ENCODE measurements around the gene MAEA. TPM values are rescaled to one million over a fixed set of nuclear protein-coding genes. Genes with fewer than 3 reads are reported as not detected.

The MAEA gene
- total RNA-seq, 4 donors from 2014 or later, result 66.2 to 140 (median 83.2) TPM

- 3 to 9% methylated on average over 16 to 34 of the region's 36 CpGs for WGBS, 2 donors
- Histone ChIP-seq H3K4me3 (peak overlapping the region; percentile 26 to 54 (median 38)), H3K36me3 (peaks cover 9 to 28% (median 10%) of the 10 kb centered on the region in 3 donors), H3K4me1 (peaks cover 6 to 46% (median 26%) of the 10 kb centered on the region in 4 donors), H3K9me3 (no peaks in the 10 kb centered on the region), H3K27me3 (no peaks in the 10 kb centered on the region), H3K27ac (peak overlapping the region; percentile 58 to 86 (median 70))
- peak; percentile 81 to 84 for DNase-seq (ENCODE audit: low spot score in 2 of 2)
- TF ChIP-seq CTCF (IDR thresholded peaks at IDR 0.05) (peak in 1 of 5 experiments; percentile 43), EP300 (IDR thresholded peaks at IDR 0.05) (peak; percentile 61 to 81), POLR2A (IDR thresholded peaks at IDR 0.05) (no peak)
Observed at GRCh38 chr4:1309261-1310010, 19.7 kb downstream of the MAEA start.

GRCh38 chr4:1310031-1310795 lies 20.5 kb downstream of the MAEA start:
- peaks cover 9 to 35% (median 18%) of the 10 kb centered on the region in 3 donors for H3K36me3 ChIP-seq
- no peaks in the 10 kb centered on the region for H3K9me3 ChIP-seq
- TF ChIP-seq EP300 (IDR thresholded peaks at IDR 0.05), result no peak
- TF ChIP-seq CTCF (IDR thresholded peaks at IDR 0.05), result no peak
- no peak for TF ChIP-seq POLR2A (IDR thresholded peaks at IDR 0.05)
- H3K27me3 ChIP-seq, result no peaks in the 10 kb centered on the region
- H3K27ac ChIP-seq, result peak overlapping the region; percentile 56 to 86 (median 68)
- WGBS, 2 donors, result 45 to 60% methylated on average over 26 to 30 of the region's 32 CpGs
- no peak for DNase-seq (ENCODE audit: low spot score in 2 of 2)
- peak overlapping the region; percentile 26 to 54 (median 38) for H3K4me3 ChIP-seq
- peaks cover 6 to 46% (median 26%) of the 10 kb centered on the region in 4 donors for H3K4me1 ChIP-seq

- Histone ChIP-seq H3K27ac (peak overlapping the region in 2 of 4 donors; percentile 77 to 86), H3K4me3 (no peak overlapping the region), H3K4me1 (peaks cover 6 to 38% (median 26%) of the 10 kb centered on the region in 4 donors), H3K27me3 (no peaks in the 10 kb centered on the region), H3K36me3 (peaks cover 9 to 35% (median 22%) of the 10 kb centered on the region in 3 donors), H3K9me3 (no peaks in the 10 kb centered on the region)
- WGBS, 2 donors, result 77 to 86% methylated on average over 42 to 47 of the region's 49 CpGs
- TF ChIP-seq POLR2A (IDR thresholded peaks at IDR 0.05) (no peak), EP300 (IDR thresholded peaks at IDR 0.05) (no peak), CTCF (IDR thresholded peaks at IDR 0.05) (no peak)
- no peak for DNase-seq (ENCODE audit: low spot score in 2 of 2)
Observed at GRCh38 chr4:1310796-1311631, 21.3 kb downstream of the MAEA start.

- Histone ChIP-seq H3K27me3 (no peaks in the 10 kb centered on the region), H3K4me1 (peaks cover 6 to 34% (median 26%) of the 10 kb centered on the region in 4 donors), H3K9me3 (no peaks in the 10 kb centered on the region), H3K27ac (no peak overlapping the region), H3K36me3 (peaks cover 12 to 55% (median 31%) of the 10 kb centered on the region in 3 donors), H3K4me3 (no peak overlapping the region)
- TF ChIP-seq EP300 (IDR thresholded peaks at IDR 0.05) (no peak), POLR2A (IDR thresholded peaks at IDR 0.05) (no peak), CTCF (IDR thresholded peaks at IDR 0.05) (no peak)
- 90 to 94% methylated on average over 20 of the region's 20 CpGs for WGBS, 2 donors
- no peak for DNase-seq (ENCODE audit: low spot score in 2 of 2)
Observed at GRCh38 chr4:1312821-1313640, 23.3 kb downstream of the MAEA start.

Data from tibial nerve (tissue), 4 donors.